Measurements from ENCODE around the gene PDE3B.
"Not testable (repeated sequence)": the region's sequence is repeated elsewhere in the genome, so short reads cannot be mapped to it uniquely, and the experiment has no call there.

The PDE3B gene

DNA sequence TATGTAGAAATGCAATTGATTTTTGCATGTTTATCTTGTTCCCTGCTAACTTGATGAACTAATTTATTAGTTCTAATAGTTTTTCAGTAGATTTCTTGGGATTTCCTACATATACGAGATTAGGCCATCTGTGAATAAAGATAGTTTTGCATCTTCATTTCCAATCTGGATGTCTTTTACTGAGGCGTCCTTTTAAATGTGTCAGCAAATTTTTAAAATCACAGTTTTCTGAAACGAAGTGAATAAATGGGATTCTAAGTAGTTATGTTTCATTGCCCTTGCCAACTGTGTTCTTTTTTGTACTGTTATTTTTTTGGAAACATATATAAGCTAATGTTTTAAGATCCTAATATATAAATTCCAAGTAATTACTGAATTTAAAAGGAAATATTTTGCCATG is 198.4 kb downstream of the PDE3B start:
- Histone ChIP-seq H3K27ac (ENCODE audit: low read length) (no peak overlapping the region), H3K9ac (ENCODE audit: low read length) (no peak overlapping the region), H3K4me1 (ENCODE audit: control insufficient read depth, low read depth, low read length) (no peaks in the 10 kb centered on the region), H3K4me3 (ENCODE audit: low read length) (no peak overlapping the region), H3K36me3 (ENCODE audit: control insufficient read depth, low read depth, low read length) (no peaks in the 10 kb centered on the region), H3K9me3 (ENCODE audit: control insufficient read depth, low read depth, low read length) (no peaks in the 10 kb centered on the region), H3K27me3 (ENCODE audit: control insufficient read depth, insufficient read depth, low read length) (no peaks in the 10 kb centered on the region)

DNA sequence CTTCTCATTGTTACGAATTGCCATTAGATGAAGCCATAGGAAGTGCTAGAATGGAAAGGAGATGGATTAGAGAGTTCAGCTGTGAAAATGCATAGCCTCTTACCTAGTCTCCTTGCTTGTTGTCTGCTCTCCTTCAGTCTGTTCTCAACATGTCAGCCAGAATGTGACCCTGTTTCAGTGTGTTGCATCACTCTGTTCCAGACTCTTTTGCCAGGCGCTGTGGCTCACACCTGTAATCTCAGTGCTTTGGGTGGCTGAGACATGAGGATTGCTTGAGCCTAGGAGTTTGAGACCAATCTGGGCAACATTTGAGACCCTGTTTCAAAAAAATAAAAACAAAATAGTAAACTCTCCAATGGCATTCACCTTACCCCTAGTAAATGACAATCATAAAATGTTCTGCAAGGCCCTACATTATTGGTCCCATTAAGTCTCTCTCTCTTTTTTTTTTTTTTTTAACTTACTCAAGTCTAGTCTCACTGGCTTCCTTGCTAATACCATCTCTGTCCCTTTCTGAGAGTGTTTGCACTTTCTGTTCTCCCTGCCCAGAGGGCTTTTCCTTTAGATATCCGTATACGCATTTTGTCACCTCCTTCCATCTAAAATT is 209.1 kb downstream of the PDE3B start:
- H3K27me3 ChIP-seq (ENCODE audit: control insufficient read depth, insufficient read depth, low read length), result no peaks in the 10 kb centered on the region
- H3K4me3 ChIP-seq (ENCODE audit: low read length), result no peak overlapping the region
- no peak overlapping the region for H3K9ac ChIP-seq (ENCODE audit: low read length)
- no peak overlapping the region for H3K27ac ChIP-seq (ENCODE audit: low read length)
- H3K4me1 ChIP-seq (ENCODE audit: control insufficient read depth, low read depth, low read length), result no peaks in the 10 kb centered on the region
- H3K36me3 ChIP-seq (ENCODE audit: control insufficient read depth, low read depth, low read length), result no peaks in the 10 kb centered on the region
- no peaks in the 10 kb centered on the region for H3K9me3 ChIP-seq (ENCODE audit: control insufficient read depth, low read depth, low read length)

DNA sequence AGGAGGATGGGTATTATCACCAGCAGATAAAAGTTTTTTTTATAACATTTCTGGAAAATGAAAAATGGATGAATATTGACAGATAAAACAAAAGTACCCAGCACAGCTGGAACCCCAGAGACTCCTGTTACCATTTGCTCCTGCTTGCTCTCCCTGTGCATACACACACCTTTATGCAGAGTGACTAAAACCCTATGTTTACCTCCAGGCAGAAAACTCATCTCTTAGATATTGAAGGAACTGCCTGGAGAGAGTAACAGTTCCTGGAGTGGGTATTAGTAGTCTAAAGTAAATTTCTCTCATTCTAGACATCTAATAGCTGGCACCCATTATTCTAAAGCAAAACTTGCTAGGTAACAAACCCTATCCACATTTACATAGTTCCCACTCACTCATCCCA is 210.5 kb downstream of the PDE3B start:
- no peak overlapping the region for H3K27ac ChIP-seq (ENCODE audit: low read length)
- H3K36me3 ChIP-seq (ENCODE audit: control insufficient read depth, low read depth, low read length), result no peaks in the 10 kb centered on the region
- no peak overlapping the region for H3K4me3 ChIP-seq (ENCODE audit: low read length)
- H3K9ac ChIP-seq (ENCODE audit: low read length), result no peak overlapping the region
- H3K9me3 ChIP-seq (ENCODE audit: control insufficient read depth, low read depth, low read length), result no peaks in the 10 kb centered on the region
- H3K4me1 ChIP-seq (ENCODE audit: control insufficient read depth, low read depth, low read length), result no peaks in the 10 kb centered on the region
- H3K27me3 ChIP-seq (ENCODE audit: control insufficient read depth, insufficient read depth, low read length), result no peaks in the 10 kb centered on the region

DNA sequence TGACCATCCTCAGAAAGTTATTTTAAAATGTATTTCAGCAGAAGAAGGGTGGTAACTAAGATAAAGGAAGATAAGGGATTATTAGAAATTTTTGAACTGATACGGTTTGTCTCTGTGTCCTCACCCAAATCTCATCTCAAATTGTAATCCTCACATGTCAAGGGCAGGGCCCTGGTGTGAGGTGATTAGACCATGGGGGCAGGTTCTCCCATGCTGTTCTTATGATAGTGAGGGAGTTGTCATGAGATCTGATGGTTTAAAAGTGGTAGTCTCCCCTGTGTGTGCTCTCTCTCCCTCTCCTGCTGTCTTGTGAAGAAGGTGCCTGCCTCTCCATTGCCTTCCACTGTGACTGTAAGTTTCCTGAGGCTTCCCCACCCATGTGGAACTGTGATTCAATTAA is 212.3 kb downstream of the PDE3B start:
- Histone ChIP-seq H3K27ac (ENCODE audit: low read length) (no peak overlapping the region), H3K36me3 (ENCODE audit: control insufficient read depth, low read depth, low read length) (no peaks in the 10 kb centered on the region), H3K9me3 (ENCODE audit: control insufficient read depth, low read depth, low read length) (no peaks in the 10 kb centered on the region), H3K9ac (ENCODE audit: low read length) (no peak overlapping the region), H3K27me3 (ENCODE audit: control insufficient read depth, insufficient read depth, low read length) (no peaks in the 10 kb centered on the region), H3K4me3 (ENCODE audit: low read length) (no peak overlapping the region), H3K4me1 (ENCODE audit: control insufficient read depth, low read depth, low read length) (no peaks in the 10 kb centered on the region)

DNA sequence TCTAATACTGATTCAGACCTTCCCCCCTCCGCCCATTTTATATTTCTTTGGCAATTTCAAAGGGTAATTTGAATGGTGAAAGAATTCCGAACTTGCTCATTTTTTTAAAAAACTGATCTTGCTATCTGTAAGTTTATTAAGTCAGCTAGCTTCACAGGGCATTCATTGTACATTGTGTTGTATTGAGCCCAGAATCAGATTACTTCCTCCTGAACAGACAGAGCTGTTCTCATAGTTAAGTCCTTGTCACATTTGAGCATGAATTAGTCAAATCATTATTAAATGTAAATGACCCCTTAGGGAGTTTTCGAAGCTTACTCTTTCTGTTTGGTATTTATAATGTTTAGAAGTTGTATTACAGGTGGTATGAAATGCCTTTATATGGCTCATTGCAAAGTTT is 214.0 kb downstream of the PDE3B start:
- no peaks in the 10 kb centered on the region for H3K27me3 ChIP-seq (ENCODE audit: control insufficient read depth, insufficient read depth, low read length)
- no peaks in the 10 kb centered on the region for H3K4me1 ChIP-seq (ENCODE audit: control insufficient read depth, low read depth, low read length)
- no peak overlapping the region for H3K27ac ChIP-seq (ENCODE audit: low read length)
- H3K4me3 ChIP-seq (ENCODE audit: low read length), result no peak overlapping the region
- H3K9ac ChIP-seq (ENCODE audit: low read length), result no peak overlapping the region
- H3K36me3 ChIP-seq (ENCODE audit: control insufficient read depth, low read depth, low read length), result no peaks in the 10 kb centered on the region
- no peaks in the 10 kb centered on the region for H3K9me3 ChIP-seq (ENCODE audit: control insufficient read depth, low read depth, low read length)

DNA sequence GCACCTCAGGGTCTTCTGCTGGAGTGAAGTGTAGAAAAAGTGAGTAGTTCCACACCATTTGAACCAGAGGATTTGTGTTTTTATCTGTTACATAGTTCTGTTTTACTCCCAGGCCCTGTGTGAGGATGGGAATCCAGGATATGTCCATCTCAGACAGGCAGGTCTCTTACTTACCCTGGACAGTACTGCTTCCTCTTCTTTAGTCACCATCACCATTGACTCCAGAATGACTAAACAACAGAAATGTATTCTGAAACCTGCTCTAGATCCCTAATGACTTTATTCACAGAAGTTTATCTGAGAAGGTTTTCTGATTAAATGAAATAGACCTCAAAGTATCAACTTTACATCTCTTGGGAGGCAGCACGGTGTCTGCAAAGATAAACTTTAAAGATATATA is 214.8 kb downstream of the PDE3B start:
- H3K4me3 ChIP-seq (ENCODE audit: low read length), result no peak overlapping the region
- no peak overlapping the region for H3K27ac ChIP-seq (ENCODE audit: low read length)
- H3K4me1 ChIP-seq (ENCODE audit: control insufficient read depth, low read depth, low read length), result no peaks in the 10 kb centered on the region
- no peaks in the 10 kb centered on the region for H3K9me3 ChIP-seq (ENCODE audit: control insufficient read depth, low read depth, low read length)
- no peak overlapping the region for H3K9ac ChIP-seq (ENCODE audit: low read length)
- no peaks in the 10 kb centered on the region for H3K36me3 ChIP-seq (ENCODE audit: control insufficient read depth, low read depth, low read length)
- H3K27me3 ChIP-seq (ENCODE audit: control insufficient read depth, insufficient read depth, low read length), result no peaks in the 10 kb centered on the region

DNA sequence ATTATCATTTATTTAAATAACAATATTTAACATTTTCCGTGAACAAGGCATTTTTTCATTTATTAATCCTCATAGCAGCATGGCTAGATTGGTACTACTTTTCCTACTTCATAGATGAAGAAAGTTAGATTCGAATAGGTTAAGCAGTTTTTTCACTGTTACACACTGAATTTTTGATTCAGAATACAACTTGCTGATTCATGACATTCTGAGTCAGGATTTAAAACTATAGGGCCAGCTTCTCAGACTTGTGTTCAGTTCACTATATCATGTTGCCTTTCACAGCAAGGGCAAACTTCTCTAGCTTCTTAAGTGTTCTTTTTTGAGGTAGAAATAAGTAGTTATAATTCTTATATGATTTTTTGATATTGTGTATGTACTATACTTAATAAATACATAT is 216.9 kb downstream of the PDE3B start:
- H3K4me1 ChIP-seq (ENCODE audit: control insufficient read depth, low read depth, low read length), result no peaks in the 10 kb centered on the region
- no peak overlapping the region for H3K4me3 ChIP-seq (ENCODE audit: low read length)
- H3K9ac ChIP-seq (ENCODE audit: low read length), result no peak overlapping the region
- H3K36me3 ChIP-seq (ENCODE audit: control insufficient read depth, low read depth, low read length), result no peaks in the 10 kb centered on the region
- H3K27ac ChIP-seq (ENCODE audit: low read length), result no peak overlapping the region
- H3K27me3 ChIP-seq (ENCODE audit: control insufficient read depth, insufficient read depth, low read length), result no peaks in the 10 kb centered on the region
- no peaks in the 10 kb centered on the region for H3K9me3 ChIP-seq (ENCODE audit: control insufficient read depth, low read depth, low read length)

DNA sequence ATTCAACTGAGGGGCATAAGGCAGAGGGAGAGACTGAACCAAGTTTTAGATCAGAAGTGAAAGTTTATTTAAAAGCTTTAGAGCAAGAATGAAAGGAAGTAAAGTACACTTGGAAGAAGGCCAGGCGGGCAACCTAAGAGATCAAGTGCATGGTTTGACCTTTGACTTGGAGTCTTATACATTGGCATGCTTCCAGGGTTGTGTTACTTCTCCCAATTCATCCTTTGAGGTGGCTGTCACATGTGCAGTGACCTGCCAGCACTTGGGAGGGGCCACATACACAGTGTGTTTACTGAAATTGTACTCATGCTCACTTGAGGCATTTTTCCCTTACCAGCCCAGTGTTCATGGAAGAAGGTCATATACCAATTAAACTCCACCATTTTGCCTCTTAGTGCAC is 218.1 kb downstream of the PDE3B start:
- no peaks in the 10 kb centered on the region for H3K4me1 ChIP-seq (ENCODE audit: control insufficient read depth, low read depth, low read length)
- H3K27ac ChIP-seq (ENCODE audit: low read length), result no peak overlapping the region
- no peak overlapping the region for H3K9ac ChIP-seq (ENCODE audit: low read length)
- no peaks in the 10 kb centered on the region for H3K27me3 ChIP-seq (ENCODE audit: control insufficient read depth, insufficient read depth, low read length)
- H3K4me3 ChIP-seq (ENCODE audit: low read length), result no peak overlapping the region
- H3K9me3 ChIP-seq (ENCODE audit: control insufficient read depth, low read depth, low read length), result no peaks in the 10 kb centered on the region
- no peaks in the 10 kb centered on the region for H3K36me3 ChIP-seq (ENCODE audit: control insufficient read depth, low read depth, low read length)

DNA sequence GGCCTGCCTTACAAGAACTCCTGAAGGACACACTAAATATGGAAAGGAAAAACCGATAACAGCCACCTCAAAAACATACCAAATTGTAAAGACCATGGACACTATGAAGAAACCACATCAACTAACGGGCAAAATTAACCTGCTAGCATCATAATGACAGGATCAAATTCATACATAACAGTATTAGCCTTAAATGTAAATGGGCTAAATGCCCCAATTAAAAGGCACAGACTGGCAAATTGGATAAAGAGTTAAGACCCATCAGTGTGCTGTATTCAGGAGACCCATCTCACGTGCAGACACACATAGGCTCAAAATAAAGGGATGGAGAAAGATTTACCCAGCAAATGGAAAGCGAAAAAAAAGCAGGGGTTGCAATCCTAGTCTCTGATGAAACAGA is 220.2 kb downstream of the PDE3B start:
- H3K27me3 ChIP-seq (ENCODE audit: control insufficient read depth, insufficient read depth, low read length); H3K36me3 ChIP-seq (ENCODE audit: control insufficient read depth, low read depth, low read length); H3K4me1 ChIP-seq (ENCODE audit: control insufficient read depth, low read depth, low read length); H3K9me3 ChIP-seq (ENCODE audit: control insufficient read depth, low read depth, low read length); H3K4me3 ChIP-seq (ENCODE audit: low read length); H3K27ac ChIP-seq (ENCODE audit: low read length); H3K9ac ChIP-seq (ENCODE audit: low read length): not testable (repeated sequence)

DNA sequence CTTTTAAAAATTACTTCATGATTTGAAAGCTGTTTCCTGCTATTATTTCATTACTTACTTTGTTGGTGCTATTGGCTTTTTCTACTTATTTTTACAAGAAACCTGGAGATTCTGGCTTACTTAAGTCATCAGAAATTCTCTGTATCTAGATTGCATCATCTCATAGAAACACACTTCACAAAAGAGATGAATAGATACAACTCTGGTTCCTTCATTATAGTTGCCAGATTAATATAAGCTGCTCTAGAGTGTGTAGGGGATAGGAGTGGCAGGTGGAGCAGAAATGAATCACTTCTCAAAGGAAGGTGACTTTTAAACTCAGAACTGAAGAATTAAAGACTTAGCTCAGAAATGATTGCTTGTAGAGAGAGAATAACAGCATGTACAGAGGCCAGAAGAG is 228.4 kb downstream of the PDE3B start:
- Histone ChIP-seq H3K4me1 (ENCODE audit: control insufficient read depth, low read depth, low read length) (no peaks in the 10 kb centered on the region), H3K9me3 (ENCODE audit: control insufficient read depth, low read depth, low read length) (no peaks in the 10 kb centered on the region), H3K4me3 (ENCODE audit: low read length) (no peak overlapping the region), H3K27me3 (ENCODE audit: control insufficient read depth, insufficient read depth, low read length) (no peaks in the 10 kb centered on the region), H3K36me3 (ENCODE audit: control insufficient read depth, low read depth, low read length) (no peaks in the 10 kb centered on the region), H3K9ac (ENCODE audit: low read length) (no peak overlapping the region), H3K27ac (ENCODE audit: low read length) (no peak overlapping the region)

DNA sequence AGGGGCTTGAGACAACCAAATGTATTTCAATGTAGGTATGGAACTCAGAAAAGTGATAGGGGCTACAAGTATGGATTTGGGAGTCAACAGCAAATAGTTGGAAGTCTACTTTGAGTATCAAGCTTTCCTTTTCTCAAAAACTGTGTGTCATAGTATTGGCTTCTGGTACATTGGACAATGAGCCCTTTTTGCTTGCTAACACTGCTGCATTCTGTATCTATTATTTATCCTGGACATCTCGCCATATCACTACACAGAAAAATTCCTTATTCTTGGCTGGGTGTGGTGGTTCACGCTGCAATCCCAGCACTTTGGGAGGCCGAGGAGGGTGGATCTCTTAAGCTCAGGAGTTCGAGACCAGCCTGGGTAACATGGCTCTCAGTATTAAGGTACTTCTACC is 230.0 kb downstream of the PDE3B start:
- Histone ChIP-seq H3K27me3 (ENCODE audit: control insufficient read depth, insufficient read depth, low read length) (no peaks in the 10 kb centered on the region), H3K4me3 (ENCODE audit: low read length) (no peak overlapping the region), H3K9ac (ENCODE audit: low read length) (no peak overlapping the region), H3K9me3 (ENCODE audit: control insufficient read depth, low read depth, low read length) (no peaks in the 10 kb centered on the region), H3K4me1 (ENCODE audit: control insufficient read depth, low read depth, low read length) (no peaks in the 10 kb centered on the region), H3K27ac (ENCODE audit: low read length) (no peak overlapping the region), H3K36me3 (ENCODE audit: control insufficient read depth, low read depth, low read length) (peaks cover 6% of the 10 kb centered on the region)

DNA sequence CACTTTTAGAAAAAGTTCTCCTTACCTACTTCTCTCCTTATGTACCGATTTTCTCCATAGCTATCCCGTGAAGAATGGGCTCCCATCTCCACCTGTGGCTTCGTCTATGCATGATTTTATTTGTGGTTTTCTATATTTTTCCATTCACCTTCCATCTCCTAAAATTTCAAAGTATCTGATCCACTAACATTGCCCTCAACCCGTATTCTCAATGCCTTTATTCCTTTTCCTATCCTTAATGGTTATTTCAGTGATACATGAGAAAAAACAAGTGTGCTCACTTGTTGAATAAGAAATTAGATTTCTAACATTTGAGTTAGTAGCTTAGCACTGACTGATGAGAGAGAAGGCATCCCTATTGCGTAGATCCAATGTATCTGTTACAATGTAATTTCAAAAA is 231.6 kb downstream of the PDE3B start:
- H3K4me1 ChIP-seq (ENCODE audit: control insufficient read depth, low read depth, low read length), result no peaks in the 10 kb centered on the region
- H3K9ac ChIP-seq (ENCODE audit: low read length), result no peak overlapping the region
- H3K9me3 ChIP-seq (ENCODE audit: control insufficient read depth, low read depth, low read length), result no peaks in the 10 kb centered on the region
- H3K27ac ChIP-seq (ENCODE audit: low read length), result no peak overlapping the region
- no peaks in the 10 kb centered on the region for H3K27me3 ChIP-seq (ENCODE audit: control insufficient read depth, insufficient read depth, low read length)
- peaks cover 6% of the 10 kb centered on the region for H3K36me3 ChIP-seq (ENCODE audit: control insufficient read depth, low read depth, low read length)
- no peak overlapping the region for H3K4me3 ChIP-seq (ENCODE audit: low read length)

Data from iPS-18a (cell line).